Brain microvascular endothelial cell (primary cell): ENCODE data around the gene XPO1.

Experiments
- DNase-seq: peaks from one replicate; pipeline ENCODE4 v3.0.0-alpha.2; 2020
- H3K27ac ChIP-seq: fragments of 250-450 bp; sonication (Bioruptor Pico); 2 replicates; pipeline ENCODE4 v1.5.1; 2020; ENCODE audit warnings: mild to moderate bottlenecking, moderate library complexity
- H3K27me3 ChIP-seq: fragments of 250-450 bp; sonication (Bioruptor Pico); replicated peaks from 2 replicates; pipeline ENCODE4 v1.5.1; 2020; ENCODE audit warnings: mild to moderate bottlenecking
- H3K36me3 ChIP-seq: fragments of 250-450 bp; sonication (Bioruptor Pico); replicated peaks from 2 replicates; pipeline ENCODE4 v1.5.1; 2020; ENCODE audit warnings: mild to moderate bottlenecking
- H3K4me3 ChIP-seq: 2 replicates; pipeline ENCODE4 v1.5.1; 2011; ENCODE audit warnings: low read depth, mild to moderate bottlenecking, control low read depth, low read length, moderate library complexity
- in situ Hi-C: cut with HindIII; loops from 2 replicates; pipeline ENCODE4 v1.10.0; 2017; ENCODE audit warnings: low sequenced_read_pairs, low pct_ligation_motif_present
- TF ChIP-seq, protein P1 (sequence below): IDR thresholded peaks from 2 replicates; pipeline ENCODE4 v1.5.1; 2011; ENCODE audit warnings: low read depth, mild to moderate bottlenecking, moderate library complexity, low read length, control low read depth, inconsistent platforms; ENCODE audit errors: missing control alignments

Gene XPO1

DNA sequence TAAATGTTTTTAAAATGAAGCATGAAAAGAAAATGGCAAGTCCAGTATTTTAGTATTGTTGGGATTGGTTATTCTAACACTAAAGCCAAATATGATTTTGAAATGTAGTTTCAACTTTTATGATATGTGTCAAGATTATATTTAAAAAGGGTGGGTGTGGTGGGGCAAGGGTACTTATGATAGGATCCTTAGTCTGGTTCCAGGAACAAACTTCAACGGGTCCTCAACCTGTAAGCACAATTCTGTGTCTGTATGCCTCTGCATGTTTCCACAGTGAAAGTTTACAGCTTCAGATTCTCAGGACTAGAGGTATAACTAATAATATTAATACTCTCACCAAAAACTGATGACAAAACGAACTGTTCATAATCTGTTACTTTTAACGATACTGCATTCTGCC lies 73.1 kb downstream of the XPO1 start:
- no peak for DNase-seq
- no peaks in the 10 kb centered on the region for H3K36me3 ChIP-seq
- in situ Hi-C loops = no loop called here
- no peak overlapping the region for H3K4me3 ChIP-seq
- H3K27ac ChIP-seq = no peak overlapping the region
- no peaks in the 10 kb centered on the region for H3K27me3 ChIP-seq
- TF ChIP-seq, protein P1, sequence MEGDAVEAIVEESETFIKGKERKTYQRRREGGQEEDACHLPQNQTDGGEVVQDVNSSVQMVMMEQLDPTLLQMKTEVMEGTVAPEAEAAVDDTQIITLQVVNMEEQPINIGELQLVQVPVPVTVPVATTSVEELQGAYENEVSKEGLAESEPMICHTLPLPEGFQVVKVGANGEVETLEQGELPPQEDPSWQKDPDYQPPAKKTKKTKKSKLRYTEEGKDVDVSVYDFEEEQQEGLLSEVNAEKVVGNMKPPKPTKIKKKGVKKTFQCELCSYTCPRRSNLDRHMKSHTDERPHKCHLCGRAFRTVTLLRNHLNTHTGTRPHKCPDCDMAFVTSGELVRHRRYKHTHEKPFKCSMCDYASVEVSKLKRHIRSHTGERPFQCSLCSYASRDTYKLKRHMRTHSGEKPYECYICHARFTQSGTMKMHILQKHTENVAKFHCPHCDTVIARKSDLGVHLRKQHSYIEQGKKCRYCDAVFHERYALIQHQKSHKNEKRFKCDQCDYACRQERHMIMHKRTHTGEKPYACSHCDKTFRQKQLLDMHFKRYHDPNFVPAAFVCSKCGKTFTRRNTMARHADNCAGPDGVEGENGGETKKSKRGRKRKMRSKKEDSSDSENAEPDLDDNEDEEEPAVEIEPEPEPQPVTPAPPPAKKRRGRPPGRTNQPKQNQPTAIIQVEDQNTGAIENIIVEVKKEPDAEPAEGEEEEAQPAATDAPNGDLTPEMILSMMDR = no peak

DNA sequence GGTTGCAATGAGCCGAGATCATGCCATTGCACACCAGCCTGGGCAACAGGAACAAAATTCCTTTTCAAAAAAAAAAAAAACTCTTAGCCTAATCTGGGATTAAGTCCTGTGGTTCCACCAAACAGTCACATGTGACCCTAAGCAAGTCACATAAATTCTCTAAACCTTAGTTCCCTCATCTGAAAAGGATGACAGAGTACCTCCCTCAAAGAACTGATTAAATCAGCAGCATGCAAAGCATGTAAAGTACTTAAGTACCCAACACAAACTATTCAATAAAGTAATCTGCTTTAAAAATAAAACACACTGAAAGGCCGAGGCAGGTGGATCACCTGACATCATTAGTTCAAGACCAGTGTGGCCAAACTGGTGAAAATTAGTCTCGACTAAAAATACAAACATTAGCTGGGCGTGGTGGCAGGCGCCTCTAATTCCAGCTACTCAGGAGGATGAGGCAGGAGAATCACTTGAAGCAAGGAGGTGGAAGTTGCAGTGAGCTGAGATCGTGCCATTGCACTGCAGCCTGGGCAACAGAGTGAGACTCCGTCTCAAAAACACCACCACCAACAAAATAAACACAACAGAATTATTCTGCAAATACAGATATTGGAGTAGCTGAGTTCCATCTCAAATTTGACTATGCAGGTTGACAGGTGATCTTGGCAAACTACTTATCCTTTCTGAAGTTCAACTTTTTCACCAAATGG lies 74.2 kb downstream of the XPO1 start:
- no peaks in the 10 kb centered on the region for H3K27me3 ChIP-seq
- TF ChIP-seq, protein P1 = no peak
- H3K27ac ChIP-seq = no peak overlapping the region
- no peak for DNase-seq
- H3K4me3 ChIP-seq = no peak overlapping the region
- H3K36me3 ChIP-seq = no peaks in the 10 kb centered on the region
- in situ Hi-C loops = no loop called here

DNA sequence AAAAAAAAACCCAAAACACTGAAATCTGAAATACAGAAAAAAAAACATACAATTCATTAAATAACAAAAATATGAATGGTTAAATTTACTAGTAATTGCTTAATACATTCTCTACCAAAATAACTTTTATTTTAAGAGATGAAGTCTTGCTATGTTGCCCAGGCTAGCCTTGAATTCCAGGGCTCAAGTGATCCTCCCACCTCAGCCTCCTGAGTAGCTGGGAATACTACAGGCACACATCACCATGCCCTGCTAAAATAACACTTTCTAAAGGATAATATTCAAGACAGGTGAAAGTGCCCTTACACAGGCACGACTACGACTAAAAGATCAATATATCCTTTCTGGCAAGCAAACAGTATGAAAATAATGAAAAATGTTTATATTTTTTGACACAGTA lies 76.8 kb downstream of the XPO1 start:
- DNase-seq = no peak
- Histone ChIP-seq H3K4me3 (no peak overlapping the region), H3K27me3 (no peaks in the 10 kb centered on the region), H3K27ac (no peak overlapping the region), H3K36me3 (no peaks in the 10 kb centered on the region)
- in situ Hi-C loops = no loop called here
- TF ChIP-seq, protein P1 = no peak

DNA sequence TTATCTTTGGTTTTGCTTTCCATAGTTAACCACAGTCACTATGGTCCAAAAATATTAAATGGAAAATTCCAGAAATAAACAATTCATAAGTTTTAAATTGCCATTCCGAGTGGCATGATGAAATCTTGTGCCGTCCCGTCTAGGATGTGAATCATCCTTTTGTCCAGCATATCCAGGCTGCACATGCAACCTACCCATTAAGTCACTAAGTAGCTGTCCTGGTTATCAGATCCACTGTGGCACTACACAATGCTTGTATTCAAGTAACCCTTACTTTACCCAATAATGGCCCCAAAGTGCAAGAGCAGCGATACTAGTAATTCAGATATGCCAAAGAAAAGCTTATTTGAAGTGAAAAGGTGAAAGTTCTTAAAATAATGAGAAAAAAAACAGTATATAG lies 78.0 kb downstream of the XPO1 start:
- peak; percentile 84 for DNase-seq
- no peaks in the 10 kb centered on the region for H3K27me3 ChIP-seq
- peak overlapping the region; percentile 69 for H3K27ac ChIP-seq
- no peak overlapping the region for H3K4me3 ChIP-seq
- TF ChIP-seq, protein P1 = no peak
- H3K36me3 ChIP-seq = no peaks in the 10 kb centered on the region
- in situ Hi-C loops = no loop called here

DNA sequence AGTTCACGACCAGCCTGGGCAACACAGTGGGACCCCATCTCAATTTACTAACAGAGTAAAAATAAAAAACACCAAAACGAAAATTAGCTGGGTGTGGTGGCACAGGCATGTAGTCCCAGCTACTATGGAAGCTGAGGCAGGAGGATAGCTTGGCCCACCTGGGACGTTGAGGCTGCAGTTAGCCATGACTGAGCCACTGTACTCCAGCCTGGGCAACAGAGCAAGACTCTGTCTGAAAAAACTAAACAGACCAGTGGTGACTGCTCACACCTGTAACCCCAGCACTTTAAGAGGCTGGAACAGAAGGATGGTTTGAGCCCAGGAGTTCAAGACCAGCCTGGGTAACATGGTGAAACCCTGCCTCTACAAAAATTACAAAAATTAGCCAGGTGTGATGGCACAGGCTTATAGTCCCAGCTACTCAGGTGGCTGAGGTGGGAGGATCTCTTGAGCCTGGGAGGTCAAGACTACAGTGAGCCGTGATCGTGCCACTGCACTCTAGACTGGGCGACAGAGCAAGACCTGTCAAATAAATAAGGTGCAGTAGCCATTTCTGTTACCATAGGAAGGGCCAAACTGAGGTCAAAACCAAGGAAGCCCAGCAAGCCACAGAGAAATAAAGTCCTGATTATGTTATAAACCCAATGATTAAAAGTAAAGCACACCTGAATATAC lies 81.3 kb downstream of the XPO1 start:
- TF ChIP-seq, protein P1 = no peak
- Histone ChIP-seq H3K36me3 (no peaks in the 10 kb centered on the region), H3K27me3 (no peaks in the 10 kb centered on the region), H3K4me3 (no peak overlapping the region), H3K27ac (no peak overlapping the region)
- in situ Hi-C loops = no loop called here
- no peak for DNase-seq
